RPMI7951 (cell line): ENCODE measurements around the gene HMG20B. TPM values are rescaled to one million over a fixed set of nuclear protein-coding genes. Genes with fewer than 3 reads are reported as not detected.

Experiments
- DNase-seq: peaks from one replicate; pipeline ENCODE4 v3.0.0-alpha.2; 2012; ENCODE audit warnings: low read depth
- total RNA-seq: library from RNA; depleted of rRNA; stranded (reverse); fragments of >200 nt; shearing (Covaris generic); gene quantifications from 2 replicates; pipeline ENCODE4 v1.2.3, GENCODE V29; 2014

HMG20B gene
- total RNA-seq, 1 experiment from 2014 or later, result 135 TPM

DNA sequence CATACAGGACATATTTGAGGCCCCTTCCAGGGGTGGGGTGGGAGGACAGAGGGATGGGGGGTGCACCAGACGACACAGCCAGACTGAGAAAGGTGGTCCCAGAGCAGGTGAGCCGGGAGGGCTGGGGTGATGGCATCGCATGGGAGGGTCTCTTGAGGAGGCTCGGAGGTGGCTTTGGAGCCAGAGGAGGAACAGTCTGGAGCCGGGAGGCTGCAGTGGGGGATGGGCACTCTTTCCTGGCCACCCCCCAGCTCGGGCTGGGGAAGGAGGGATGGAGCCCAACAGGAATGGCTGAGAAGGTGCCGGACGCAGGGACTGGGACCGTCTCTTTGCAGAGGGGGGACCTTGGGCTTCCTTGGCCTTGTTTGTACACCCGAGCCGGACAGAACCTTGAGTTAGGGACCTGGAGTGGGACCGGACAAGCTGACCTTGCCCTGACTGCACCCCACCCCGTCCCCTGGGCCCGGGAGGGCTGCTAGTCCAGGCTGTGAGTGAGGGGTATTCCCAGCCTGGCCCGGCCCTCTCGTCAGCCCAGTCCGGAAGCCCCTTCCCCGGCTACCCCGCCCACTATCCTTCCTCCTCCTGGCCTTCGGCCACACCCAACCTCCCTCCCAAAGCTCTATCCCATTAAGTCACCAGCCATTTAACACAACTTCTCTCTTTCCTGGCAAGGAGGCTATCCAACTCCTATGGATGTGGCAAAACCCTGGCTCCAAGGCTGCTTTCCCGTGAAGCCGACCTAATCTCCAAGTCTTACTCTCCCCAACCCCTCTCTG, 34.7 kb downstream of the HMG20B start:
- DNase-seq, result peak; percentile 68

DNA sequence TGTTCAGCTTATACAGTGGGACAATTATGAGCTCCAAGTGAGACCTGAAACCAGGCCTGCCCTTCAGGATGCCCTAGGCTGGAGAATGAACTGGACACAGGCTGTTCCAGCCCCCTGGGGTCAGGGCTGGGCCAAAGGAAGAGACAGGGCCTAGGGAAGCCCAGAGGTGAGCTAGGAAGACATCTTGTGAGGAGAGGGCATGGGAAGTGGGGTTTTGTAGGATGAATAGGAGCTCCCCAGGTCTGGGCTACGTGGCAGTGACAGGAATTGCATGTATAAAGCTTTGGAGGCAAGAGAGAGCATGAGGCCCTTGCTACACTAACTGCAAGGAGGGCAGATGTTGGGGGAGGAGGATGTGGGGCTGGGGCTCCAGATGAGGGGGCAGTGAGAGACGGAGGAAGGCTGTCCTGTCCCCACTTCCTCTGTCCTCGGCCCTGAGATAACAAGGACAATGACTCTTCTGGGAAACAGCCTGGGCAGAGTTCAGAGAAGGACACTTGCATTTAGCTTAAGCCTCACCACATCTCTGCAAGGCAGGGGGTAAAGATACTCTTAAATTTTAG, 35.4 kb downstream of the HMG20B start:
- peak; percentile 18 for DNase-seq

DNA sequence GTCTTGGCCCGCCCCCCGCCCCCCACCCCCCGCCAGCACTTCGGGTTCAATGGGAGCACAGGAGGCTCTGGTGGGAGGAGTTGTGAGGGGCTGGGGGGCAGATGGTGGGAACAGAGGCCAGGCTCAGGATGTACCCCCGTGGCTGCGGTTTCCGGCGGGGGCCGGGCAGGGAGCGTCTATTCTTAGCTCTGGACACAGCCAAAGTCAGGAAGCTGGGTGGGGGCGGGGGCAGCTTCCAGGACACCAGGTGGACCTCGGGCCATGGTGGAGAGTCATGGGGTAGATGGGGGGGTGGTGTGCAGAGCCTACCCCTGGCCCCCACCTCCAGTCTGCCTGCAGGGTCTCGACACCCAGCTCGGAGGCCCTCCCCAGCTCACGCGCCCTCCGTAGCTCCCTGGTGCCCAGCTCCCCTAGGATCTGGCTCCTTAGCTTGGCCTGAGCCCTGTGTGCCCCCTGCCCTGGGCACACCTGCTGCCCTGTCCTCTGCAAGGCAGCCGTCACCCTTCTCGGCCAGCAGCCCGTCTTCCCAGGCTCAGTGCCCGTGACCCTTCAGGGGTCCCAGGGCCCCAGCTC, 36.1 kb downstream of the HMG20B start:
- DNase-seq, result peak; percentile 69

DNA sequence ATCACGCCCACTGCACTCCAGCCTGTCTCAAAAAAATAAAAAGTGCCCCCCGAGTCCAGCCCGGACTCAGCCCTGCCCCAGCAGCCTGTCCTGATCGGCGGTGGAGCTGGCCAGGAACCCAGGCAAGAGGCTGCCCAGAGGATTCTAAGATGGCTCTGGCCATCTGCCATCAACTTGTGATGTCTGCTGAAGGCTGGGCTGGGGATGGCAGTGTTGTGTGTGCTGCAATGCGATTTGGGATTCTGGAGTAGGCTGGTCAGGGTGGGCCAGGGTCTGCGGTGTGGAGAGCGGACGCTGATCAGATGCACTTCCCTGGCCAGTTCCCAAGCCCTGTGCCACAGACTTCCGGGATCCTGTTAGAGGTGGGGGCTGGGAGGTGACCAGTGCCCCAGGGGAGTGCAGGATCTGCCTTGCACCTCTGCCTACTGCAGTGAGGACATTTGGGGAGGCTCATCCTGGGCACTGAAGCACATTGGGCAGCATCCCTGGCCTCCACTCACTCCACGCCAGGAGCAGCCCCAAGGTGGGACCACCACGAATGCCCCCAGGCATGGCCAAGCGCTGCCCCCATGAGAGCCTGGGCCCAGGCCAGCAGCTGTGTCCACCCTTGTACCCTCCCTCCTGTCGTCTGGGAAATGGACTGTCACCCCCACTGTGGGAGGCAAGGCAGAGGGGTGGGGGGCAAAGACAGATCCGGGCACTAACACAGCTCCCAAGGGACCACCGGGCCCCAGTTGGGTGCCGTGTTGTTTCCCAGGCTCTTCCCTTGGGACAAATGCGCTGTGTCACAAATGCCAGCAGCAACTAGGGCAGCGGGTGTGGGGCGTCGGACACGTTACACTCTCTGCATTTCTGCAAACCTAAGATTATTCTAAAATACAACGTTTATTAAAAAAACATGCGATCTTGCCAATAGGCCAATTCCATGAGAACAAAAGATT, 37.3 kb downstream of the HMG20B start:
- DNase-seq, result peak; percentile 42

DNA sequence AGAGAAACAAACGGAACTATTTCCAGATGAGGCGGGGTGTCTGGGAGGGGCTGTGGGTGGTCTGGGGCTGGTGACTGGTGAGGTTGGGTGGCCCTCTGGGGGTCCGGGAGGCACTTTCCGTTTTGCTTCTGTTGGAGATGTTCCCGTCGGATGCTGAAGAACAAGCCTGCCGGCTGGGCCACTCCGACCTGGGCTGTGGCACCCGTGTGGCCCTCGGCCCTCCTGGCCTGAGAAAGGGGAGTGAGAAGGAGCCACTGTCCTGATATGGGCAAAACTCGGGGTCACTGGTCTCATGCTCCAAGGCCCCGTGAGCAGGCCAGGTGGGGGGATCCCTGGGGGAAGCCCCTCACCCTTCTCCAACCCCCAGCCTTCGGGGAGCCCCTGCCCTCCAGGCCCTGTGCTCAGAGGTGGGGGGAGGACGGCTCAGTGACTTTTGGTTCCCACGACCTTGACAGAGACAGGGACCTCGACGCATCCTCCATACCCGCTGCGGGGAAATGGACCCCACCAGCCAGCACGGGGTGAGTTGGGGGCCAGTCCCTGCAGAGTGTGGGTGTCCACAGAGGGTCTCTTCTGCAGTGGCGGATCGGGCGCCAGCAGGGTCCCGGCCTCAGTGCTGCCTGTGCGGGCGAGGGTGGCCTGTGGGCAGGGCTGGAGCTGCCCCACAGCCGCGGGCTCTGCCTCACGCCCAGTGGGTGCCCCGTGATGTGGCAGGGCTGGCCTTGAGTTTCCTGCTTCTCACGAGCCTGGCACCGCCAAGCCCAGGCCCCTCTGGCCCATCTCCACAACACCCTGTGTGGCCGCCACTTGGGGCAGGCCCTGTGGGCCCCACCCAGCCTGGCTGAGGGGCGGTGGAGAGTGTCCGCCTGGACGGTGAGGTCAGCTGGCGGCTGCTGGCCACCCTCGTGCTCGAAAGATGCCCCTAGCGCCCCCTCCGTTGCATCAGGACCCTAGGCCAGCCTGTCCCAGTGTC, 38.3 kb downstream of the HMG20B start:
- DNase-seq, result no peak

DNA sequence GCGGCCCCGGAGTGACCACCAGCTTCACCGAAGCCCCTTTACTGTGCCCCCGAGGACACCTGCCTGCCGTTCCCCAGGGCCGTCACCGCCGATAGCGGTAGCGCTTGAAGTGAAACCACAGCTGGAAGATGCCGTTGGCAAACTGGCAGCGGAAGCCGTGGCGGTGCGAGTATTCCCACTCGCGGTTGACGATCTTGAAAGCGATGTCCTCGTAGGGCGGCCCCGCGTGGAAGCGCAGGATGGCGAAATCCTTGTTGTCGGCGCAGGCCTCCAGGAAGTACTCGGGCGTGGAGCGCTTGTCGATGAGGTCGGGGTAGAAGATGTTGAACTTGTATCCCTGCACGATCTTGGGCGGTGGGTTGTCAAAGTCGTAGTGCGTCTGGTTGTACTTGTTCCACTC, 39.1 kb downstream of the HMG20B start:
- DNase-seq, result no peak

DNA sequence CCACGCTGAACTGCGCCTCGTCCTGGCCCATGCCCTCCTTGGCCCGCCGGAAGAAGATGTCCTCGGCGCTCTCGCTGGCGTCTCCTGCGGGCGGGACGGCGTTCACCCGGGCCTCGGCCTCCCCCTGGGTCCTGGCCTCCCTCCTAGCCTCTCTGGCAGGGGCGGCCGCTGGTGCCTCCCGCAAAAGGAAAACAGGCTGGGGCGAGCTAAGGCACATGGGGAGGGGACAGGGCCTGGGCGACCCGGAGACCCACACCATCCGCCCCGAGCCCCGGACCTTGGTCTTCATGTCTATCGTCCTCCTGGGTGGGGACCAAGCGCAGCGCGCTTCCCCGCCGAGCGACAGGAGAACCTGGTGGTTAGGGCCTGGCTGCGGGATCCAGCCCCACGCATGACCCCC, 39.6 kb downstream of the HMG20B start:
- no peak for DNase-seq

DNA sequence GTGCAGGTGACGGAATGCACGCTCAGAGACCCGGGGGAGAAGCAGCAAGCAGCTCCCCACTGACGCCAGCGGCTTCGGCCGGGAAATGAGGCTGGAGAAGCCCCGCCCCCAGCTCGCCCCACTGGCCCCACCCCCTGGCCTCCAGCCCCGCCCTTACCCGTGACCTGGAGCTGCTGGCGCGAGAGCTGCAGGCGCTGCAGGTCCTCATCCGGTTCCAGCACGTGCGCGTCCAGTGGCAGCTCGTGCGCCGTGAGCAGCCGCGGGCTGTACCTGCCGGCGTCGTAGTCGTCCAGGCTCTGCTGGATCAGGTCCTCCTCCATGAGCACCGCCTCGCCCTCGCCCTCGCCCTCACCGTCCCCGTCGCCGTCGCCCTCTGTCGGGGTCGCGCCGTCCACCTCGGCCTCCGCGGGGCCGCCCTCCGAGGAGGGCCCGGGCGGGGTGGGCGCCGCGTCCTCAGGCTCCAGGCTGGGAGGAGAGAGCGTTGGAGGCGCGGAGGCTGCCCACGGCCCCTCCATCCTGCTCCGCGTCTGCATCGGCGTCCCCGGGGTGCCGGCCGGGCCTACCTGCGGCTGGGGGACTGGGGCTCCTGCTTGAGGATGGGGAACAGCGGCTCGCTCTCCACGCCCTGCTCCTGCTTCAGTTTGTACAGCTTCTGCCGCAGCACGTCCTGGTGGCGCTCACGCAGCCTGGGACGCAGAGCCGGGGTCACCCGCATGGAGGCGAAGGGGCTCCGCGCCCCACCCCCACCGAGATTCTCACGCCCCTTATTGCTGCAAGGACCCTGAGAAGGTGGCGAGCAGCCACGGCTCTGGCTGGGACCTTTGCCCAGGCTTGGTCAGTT, 40.4 kb downstream of the HMG20B start:
- DNase-seq, result no peak

DNA sequence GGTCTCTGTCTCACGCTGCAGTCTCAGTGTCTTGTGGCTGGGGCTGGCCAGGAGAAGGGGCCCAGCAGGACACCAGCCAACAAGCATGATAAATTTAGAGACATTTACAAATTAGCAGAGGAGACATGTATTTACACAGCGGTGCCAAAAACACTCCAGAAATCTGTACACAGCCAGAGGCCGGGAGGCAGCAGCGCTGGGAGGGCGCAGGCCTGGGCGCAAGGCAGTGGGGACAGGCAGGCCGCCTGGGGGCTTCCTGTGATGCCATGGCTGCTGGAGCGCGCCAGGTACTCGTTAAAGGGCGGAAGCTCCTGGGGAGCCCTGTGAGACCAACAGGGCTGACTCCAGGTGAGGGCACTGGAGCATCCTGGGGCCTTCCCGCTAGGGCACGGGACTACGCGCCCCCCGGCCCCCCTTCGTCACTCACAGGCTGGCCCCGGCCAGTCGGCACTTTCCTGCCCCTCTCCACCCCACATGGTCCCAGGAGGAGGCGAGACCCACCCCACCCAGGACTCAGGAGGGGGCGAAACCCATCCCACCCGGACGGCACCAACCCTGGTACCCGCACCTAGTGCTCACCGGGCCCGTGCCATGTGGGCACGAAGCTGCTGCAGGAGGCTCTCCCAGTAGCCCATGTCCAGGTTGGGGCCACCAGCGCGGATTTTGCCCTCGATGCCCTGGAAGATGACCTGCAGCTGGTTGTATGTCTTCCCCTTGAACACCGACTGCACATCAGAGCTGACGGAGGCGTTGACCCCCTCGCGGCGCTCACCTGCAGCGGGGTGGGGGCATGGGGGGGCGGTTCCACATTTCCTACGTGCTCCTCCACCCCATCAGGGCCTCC, 41.3 kb downstream of the HMG20B start:
- DNase-seq, result no peak

DNA sequence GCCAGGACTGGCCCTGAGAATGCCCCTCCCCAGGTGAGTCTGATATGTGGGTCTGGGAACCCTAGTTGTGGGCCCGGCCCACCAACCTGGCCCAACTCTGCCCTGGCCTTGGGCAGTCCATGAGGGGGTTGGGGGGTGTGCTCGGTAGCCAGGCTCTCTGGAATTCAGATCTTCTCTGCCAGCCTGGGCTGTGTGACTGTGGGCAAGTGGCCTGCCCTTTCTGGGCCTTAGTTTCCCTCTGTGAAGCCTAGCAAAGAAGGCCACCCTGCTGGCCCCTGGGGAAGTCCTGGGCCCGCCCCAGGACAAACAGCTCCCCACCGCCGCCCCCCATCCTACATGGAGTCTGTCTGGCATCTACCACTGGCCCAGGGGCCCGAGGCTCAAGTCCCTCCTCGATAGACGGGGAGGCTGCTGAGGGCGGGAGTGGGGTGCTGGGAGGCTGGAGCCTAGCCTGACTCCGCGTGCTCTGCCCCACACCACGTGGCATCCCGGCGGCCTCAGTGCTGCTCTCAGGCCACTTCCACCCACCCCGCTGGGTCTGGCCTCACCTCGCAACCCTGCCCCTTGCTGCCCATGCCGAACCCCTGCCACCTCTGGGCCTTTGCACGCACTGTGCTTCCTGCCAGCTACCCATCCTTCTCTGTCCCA, 42.2 kb downstream of the HMG20B start:
- no peak for DNase-seq

DNA sequence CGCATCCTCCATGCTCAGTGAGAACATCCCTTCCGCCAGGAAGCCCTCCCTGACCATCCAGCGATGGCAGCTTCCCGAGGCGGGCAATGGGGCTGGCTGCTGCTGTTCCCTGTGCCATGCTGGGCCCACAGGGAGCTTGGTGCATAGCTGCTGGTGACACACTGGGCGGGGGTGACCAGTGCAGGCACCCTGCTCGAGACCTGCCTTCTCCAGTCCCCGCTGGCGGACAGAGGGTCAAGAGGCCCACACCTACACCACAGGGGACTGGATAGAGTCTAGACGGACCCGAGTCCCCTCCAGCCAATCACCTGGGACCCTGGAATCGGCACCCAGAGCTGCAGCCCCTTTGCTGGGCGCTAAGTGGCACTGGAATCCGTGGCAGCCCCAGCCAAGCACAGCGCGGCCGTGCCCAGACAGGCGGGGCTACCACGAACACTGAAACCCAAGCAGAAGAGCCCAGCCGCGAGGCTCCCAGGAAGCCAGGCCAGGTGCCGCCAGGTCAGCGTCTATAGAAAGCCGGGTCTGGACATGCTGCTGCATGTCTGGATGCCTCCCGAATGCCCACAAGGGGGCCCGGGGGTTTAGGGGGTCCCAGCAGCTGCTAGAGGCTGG, 42.9 kb downstream of the HMG20B start:
- DNase-seq, result no peak

DNA sequence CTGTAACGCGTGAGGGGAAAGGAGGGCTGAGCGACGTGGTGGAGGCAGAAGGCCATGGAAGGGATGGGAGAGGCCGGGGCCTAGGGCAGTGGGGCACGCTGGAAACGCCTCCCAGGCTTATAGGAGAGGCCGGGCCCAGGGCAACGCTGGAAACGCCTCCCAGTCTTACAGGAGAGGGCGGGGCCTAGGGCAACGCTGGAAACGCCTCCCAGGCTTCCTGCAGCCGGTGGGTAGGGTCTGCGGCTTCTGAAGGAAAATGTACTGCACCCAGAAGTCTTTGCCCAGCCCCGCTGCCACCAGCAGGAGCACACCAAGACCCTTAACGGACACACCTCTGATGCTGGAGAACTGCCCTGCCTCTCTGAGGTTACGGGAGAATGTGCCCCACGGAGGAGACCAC, 44.7 kb downstream of the HMG20B start:
- DNase-seq, result no peak

DNA sequence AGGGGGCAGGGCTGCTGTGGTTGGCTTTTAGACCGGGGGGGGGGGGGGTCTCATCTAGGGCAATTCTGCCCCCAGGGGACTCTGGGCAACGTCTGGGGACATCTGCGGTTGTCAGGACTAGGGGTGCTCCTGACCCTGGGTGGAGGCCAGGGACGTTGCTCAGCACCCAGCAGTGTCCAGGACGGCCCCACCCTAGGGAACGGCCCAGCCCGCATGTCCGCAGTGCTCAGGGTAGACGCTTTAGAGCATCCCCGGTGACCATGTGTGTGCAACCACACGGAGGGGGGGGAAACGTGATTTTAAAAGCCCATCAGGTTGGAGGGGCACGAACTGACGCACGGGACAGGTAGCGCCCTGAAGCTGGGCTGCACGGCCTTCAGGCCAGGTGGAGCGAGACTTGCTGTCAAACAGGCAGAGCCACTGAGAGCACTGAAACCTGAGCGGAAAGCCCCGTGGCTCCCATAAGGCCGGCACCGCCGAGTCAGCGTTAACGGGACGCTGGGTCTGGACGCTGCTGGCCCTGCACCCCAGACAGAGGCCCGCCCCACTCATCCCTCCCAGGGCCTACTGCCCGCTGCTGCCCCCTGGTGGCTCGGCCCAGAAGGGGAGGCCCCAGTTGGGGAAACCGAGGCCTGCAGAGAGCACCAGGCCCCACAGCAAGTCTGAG, 45.5 kb downstream of the HMG20B start:
- peak; percentile 77 for DNase-seq

DNA sequence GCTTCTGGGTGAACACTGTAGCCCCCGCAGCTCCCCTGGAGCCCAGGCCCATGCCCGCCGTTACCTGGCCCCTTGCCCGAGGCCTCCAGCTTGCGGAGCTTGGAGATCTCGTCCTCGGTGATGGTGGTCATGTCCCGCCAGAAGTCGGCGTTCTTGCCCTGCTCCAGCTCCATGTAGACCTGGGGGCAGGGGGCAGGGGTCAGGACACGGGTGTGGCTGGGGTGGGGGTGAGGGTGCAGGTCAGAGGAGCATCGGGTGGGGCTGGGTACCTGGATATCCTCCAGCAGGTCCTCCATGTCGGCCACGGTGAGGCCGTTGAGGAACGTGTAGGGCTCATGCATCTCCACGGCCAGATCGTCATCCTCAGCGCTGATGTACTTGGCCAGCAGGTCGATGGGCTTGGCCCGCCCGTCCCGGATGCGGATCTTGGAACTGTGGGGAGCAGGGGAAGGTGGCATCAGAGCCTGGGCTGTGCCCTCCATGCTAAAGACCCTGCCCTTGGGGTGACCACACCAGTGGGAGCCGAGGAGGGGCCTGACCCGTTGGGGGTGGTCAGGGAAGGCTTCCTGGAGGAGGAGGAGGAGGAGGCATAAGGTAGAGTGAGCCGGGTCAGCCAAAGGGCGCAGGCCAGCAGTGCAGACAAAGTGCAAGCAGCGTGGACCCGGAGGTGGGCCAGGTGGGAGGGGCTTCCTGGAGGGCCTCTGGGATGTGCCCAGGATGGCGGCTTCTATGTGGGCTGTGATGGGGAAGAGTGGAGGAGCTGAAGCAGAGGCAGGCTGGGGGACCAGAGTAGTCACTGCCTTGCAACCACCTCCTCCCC, 46.3 kb downstream of the HMG20B start:
- DNase-seq, result no peak

DNA sequence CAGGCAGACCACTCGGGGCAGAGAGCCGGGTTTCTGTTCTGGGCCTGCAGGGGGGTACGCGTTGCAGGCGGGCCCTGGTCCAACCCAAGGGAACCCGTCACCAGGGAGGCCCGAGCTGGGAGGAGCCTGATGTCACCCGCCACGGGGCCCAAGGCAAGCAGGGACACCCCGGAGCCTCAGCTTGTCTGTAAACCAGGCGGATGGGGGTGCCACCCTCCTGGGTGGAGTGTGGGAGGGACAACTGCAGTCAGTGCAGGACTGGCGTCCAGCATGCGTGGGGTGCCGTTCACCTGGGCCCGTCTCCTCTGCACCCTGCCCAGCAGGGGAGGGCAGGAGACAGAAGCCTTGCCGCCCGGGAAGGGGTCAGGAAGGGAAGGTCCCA, 46.9 kb downstream of the HMG20B start:
- no peak for DNase-seq

DNA sequence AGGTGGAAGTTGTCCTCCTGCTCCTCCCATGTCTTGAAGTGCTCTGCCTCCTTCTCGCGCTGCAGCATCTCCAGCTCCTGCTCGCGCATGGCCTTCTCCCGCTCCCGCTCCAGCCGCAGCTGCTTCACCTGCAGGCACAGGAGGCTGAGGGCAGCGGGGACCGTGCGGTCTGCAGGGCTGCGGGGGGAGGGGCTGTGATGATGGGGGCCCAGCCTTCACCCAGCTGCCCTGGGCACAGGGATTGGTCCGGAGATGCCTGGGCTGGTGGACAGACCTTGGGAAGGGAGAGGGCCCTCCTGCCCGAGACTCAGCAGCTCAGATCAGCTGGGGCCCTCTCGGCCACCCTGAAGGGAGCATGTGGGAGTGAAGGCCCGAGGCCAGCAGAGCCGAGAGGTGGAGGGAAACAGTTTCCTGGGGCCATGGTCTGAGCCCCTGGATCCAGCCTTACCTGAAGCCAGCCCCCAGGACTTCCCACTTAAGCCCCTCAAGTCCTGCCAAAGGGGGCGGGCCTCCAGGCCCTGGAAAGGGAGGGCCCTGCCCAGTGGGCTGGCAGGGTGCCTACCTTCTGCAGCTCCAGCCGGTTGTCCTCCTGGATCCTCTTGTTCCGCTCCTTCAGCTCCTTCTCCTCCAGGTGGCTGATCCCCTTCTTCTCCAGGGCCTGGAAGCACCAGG, 47.5 kb downstream of the HMG20B start:
- DNase-seq, result no peak
